ENCODE data around the gene TRAFD1. TPM values are rescaled to one million over a fixed set of nuclear protein-coding genes. Genes with fewer than 3 reads are reported as not detected.

TRAFD1 gene
- total and polyA plus RNA-seq, 4 donors: 16.9 to 43.1 (median 37.8) TPM

- no peak for ATAC-seq (ENCODE audit: insufficient read depth, low FRiP score)
- Histone ChIP-seq H3K9me3 (ENCODE audit: control insufficient read depth in 4 of 4, insufficient read depth in 3 of 4, low read length in 3 of 4) (no peaks in the 10 kb centered on the region), H3K9ac (ENCODE audit: insufficient read depth in 1 of 2, low read length in 2 of 2) (no peak overlapping the region), H3K4me3 (no peak overlapping the region), H3K4me1 (ENCODE audit: control insufficient read depth in 5 of 5, insufficient read depth in 5 of 5, low read length in 5 of 5) (no peaks in the 10 kb centered on the region), H3K36me3 (ENCODE audit: control insufficient read depth in 4 of 4, insufficient read depth in 4 of 4, low read length in 4 of 4) (peaks cover 0 to 50% (median 22%) of the 10 kb centered on the region in 4 donors), H3K27ac (ENCODE audit: low read depth in 1 of 2, low read length in 1 of 2) (no peak overlapping the region), H3K27me3 (ENCODE audit: control insufficient read depth in 3 of 3, insufficient read depth in 3 of 3, low read length in 2 of 3) (no peaks in the 10 kb centered on the region)
- 93 to 94% methylated on average over 8 of the region's 8 CpGs for WGBS, 2 donors
- TF ChIP-seq CTCF (IDR thresholded peaks at IDR 0.05; ENCODE audit: control extremely low read depth, extremely low read depth): no peak
- DNase-seq: no peak
Observed at GRCh38 chr12:112168561-112168971, 43.2 kb downstream of the TRAFD1 start.

- 93% methylated on average over 19 of the region's 19 CpGs for WGBS, 2 donors
- Histone ChIP-seq H3K4me1 (ENCODE audit: control insufficient read depth in 5 of 5, insufficient read depth in 5 of 5, low read length in 5 of 5) (no peaks in the 10 kb centered on the region), H3K36me3 (ENCODE audit: control insufficient read depth in 4 of 4, insufficient read depth in 4 of 4, low read length in 4 of 4) (peaks cover 0 to 45% (median 21%) of the 10 kb centered on the region in 4 donors), H3K9me3 (ENCODE audit: control insufficient read depth in 4 of 4, insufficient read depth in 3 of 4, low read length in 3 of 4) (no peaks in the 10 kb centered on the region), H3K9ac (ENCODE audit: insufficient read depth in 1 of 2, low read length in 2 of 2) (no peak overlapping the region), H3K4me3 (no peak overlapping the region), H3K27ac (ENCODE audit: low read depth in 1 of 2, low read length in 1 of 2) (no peak overlapping the region), H3K27me3 (ENCODE audit: control insufficient read depth in 3 of 3, insufficient read depth in 3 of 3, low read length in 2 of 3) (no peaks in the 10 kb centered on the region)
- ATAC-seq (ENCODE audit: insufficient read depth, low FRiP score) (no peak), DNase-seq (no peak)
- no peak for TF ChIP-seq CTCF (IDR thresholded peaks at IDR 0.05; ENCODE audit: control extremely low read depth, extremely low read depth)
Observed at GRCh38 chr12:112169161-112169872, 44.0 kb downstream of the TRAFD1 start.

GRCh38 chr12:112169966-112170365, 44.6 kb downstream of the TRAFD1 start:
- Histone ChIP-seq H3K4me1 (ENCODE audit: control insufficient read depth in 5 of 5, insufficient read depth in 5 of 5, low read length in 5 of 5) (no peaks in the 10 kb centered on the region), H3K9me3 (ENCODE audit: control insufficient read depth in 4 of 4, insufficient read depth in 3 of 4, low read length in 3 of 4) (no peaks in the 10 kb centered on the region), H3K9ac (ENCODE audit: insufficient read depth in 1 of 2, low read length in 2 of 2) (no peak overlapping the region), H3K4me3 (no peak overlapping the region), H3K27ac (ENCODE audit: low read depth in 1 of 2, low read length in 1 of 2) (no peak overlapping the region), H3K36me3 (ENCODE audit: control insufficient read depth in 4 of 4, insufficient read depth in 4 of 4, low read length in 4 of 4) (peaks cover 0 to 46% (median 23%) of the 10 kb centered on the region in 4 donors), H3K27me3 (ENCODE audit: control insufficient read depth in 3 of 3, insufficient read depth in 3 of 3, low read length in 2 of 3) (no peaks in the 10 kb centered on the region)
- DNase-seq: no peak
- TF ChIP-seq CTCF (IDR thresholded peaks at IDR 0.05; ENCODE audit: control extremely low read depth, extremely low read depth): no peak
- 90 to 94% methylated on average over 7 of the region's 7 CpGs for WGBS, 2 donors
- ATAC-seq (ENCODE audit: insufficient read depth, low FRiP score): no peak

Data from lung (tissue), 12 donors.